Measurements from ENCODE around the gene LRIG1.

LRIG1 gene

GRCh38 chr3:66402596-66403290 lies 98.1 kb downstream of the LRIG1 start:
- TF ChIP-seq ZNF341 (tag by site-specific recombination; IDR thresholded peaks at IDR 0.05; ENCODE audit: low read depth) (peak; percentile 33; the same call in 1 of the 2 replicates), ZBTB20 (tag by site-specific recombination; IDR thresholded peaks at IDR 0.05) (no peak)
- Histone ChIP-seq H3K9me3 (ENCODE audit: control insufficient read depth, insufficient read depth, low read depth, low read length) (no peaks in the 10 kb centered on the region), H3K27ac (ENCODE audit: extremely low read depth, low read depth, low read length) (no peak overlapping the region), H3K36me3 (ENCODE audit: control insufficient read depth in 2 of 2, insufficient read depth in 1 of 2, low read length in 2 of 2) (peaks cover 0 to 67% of the 10 kb centered on the region in 2 experiments; a peak in 1 of 3 replicates), H3K4me1 (ENCODE audit: control insufficient read depth, insufficient read depth, low read length) (no peaks in the 10 kb centered on the region), H3K4me3 (ENCODE audit: low read depth, low read length) (no peak overlapping the region)
- ChIA-PET POLR2A (no interaction called here), CTCF (interaction anchor here (0.6 to 0.7 kb wide), 2 partner anchors 90 to 415 kb away, joined by 3 read pairs; no protein-coding TSS in a partner anchor)

- Histone ChIP-seq H3K4me3 (ENCODE audit: low read depth, low read length) (no peak overlapping the region), H3K27ac (ENCODE audit: extremely low read depth, low read depth, low read length) (no peak overlapping the region), H3K9me3 (ENCODE audit: control insufficient read depth, insufficient read depth, low read depth, low read length) (no peaks in the 10 kb centered on the region), H3K4me1 (ENCODE audit: control insufficient read depth, insufficient read depth, low read length) (no peaks in the 10 kb centered on the region), H3K36me3 (ENCODE audit: control insufficient read depth in 2 of 2, insufficient read depth in 1 of 2, low read length in 2 of 2) (peaks cover 0 to 69% of the 10 kb centered on the region in 2 experiments; a peak in 1 of 3 replicates)
- CTCF ChIA-PET: interaction anchor here (0.6 to 0.9 kb wide), 3 partner anchors 24 to 416 kb away, joined by 3 read pairs; no protein-coding TSS in a partner anchor
- POLR2A ChIA-PET: no interaction called here
- TF ChIP-seq HIC1 (tag by site-specific recombination; IDR thresholded peaks at IDR 0.05): no peak
- no peak for TF ChIP-seq ZNF560 (tag by site-specific recombination; IDR thresholded peaks at IDR 0.05; ENCODE audit: borderline replicate concordance)
- TF ChIP-seq ZNF792 (tag by site-specific recombination; IDR thresholded peaks at IDR 0.05): no peak
- TF ChIP-seq ZNF510 (tag by site-specific recombination; IDR thresholded peaks at IDR 0.05; ENCODE audit: insufficient replicate concordance): no peak
- TF ChIP-seq BCL11A (tag by site-specific recombination; IDR thresholded peaks at IDR 0.05; ENCODE audit: low read depth): no peak
- no peak for TF ChIP-seq ZBTB7A (tag by site-specific recombination; IDR thresholded peaks at IDR 0.05; ENCODE audit: low read depth)
- no peak for TF ChIP-seq CTCF (tag by site-specific recombination; IDR thresholded peaks at IDR 0.05)
- TF ChIP-seq, protein P1, sequence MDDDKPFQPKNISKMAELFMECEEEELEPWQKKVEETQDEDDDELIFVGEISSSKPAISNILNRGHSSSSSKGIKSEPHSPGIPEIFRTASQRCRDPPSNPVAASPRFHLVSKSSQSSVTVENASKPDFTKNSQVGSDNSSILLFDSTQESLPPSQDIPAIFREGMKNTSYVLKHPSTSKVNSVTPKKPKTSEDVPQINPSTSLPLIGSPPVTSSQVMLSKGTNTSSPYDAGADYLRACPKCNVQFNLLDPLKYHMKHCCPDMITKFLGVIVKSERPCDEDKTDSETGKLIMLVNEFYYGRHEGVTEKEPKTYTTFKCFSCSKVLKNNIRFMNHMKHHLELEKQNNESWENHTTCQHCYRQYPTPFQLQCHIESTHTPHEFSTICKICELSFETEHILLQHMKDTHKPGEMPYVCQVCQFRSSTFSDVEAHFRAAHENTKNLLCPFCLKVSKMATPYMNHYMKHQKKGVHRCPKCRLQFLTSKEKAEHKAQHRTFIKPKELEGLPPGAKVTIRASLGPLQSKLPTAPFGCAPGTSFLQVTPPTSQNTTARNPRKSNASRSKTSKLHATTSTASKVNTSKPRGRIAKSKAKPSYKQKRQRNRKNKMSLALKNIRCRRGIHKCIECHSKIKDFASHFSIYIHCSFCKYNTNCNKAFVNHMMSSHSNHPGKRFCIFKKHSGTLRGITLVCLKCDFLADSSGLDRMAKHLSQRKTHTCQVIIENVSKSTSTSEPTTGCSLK (tag by site-specific recombination; IDR thresholded peaks at IDR 0.05): no peak
- TF ChIP-seq, protein P2, sequence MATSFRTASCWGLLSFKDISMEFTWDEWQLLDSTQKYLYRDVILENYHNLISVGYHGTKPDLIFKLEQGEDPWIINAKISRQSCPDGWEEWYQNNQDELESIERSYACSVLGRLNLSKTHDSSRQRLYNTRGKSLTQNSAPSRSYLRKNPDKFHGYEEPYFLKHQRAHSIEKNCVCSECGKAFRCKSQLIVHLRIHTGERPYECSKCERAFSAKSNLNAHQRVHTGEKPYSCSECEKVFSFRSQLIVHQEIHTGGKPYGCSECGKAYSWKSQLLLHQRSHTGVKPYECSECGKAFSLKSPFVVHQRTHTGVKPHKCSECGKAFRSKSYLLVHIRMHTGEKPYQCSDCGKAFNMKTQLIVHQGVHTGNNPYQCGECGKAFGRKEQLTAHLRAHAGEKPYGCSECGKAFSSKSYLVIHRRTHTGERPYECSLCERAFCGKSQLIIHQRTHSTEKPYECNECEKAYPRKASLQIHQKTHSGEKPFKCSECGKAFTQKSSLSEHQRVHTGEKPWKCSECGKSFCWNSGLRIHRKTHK (tag by site-specific recombination; IDR thresholded peaks at IDR 0.05): no peak
- TF ChIP-seq, protein P3, sequence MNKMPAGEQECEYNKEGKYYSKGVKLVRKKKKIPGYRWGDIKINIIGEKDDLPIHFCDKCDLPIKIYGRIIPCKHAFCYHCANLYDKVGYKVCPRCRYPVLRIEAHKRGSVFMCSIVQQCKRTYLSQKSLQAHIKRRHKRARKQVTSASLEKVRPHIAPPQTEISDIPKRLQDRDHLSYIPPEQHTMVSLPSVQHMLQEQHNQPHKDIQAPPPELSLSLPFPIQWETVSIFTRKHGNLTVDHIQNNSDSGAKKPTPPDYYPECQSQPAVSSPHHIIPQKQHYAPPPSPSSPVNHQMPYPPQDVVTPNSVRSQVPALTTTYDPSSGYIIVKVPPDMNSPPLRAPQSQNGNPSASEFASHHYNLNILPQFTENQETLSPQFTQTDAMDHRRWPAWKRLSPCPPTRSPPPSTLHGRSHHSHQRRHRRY (tag by site-specific recombination; IDR thresholded peaks at IDR 0.05): no peak
- TF ChIP-seq ZNF404 (tag by site-specific recombination; IDR thresholded peaks at IDR 0.05): no peak
- TF ChIP-seq ZBTB6 (tag by site-specific recombination; IDR thresholded peaks at IDR 0.05): no peak
- no peak for TF ChIP-seq OSR2 (tag by site-specific recombination; IDR thresholded peaks at IDR 0.05)
- no peak for TF ChIP-seq ZNF610 (tag by site-specific recombination; IDR thresholded peaks at IDR 0.05; ENCODE audit: borderline replicate concordance)
- TF ChIP-seq ZNF202 (tag by site-specific recombination; IDR thresholded peaks at IDR 0.05; ENCODE audit: borderline replicate concordance): no peak
- no peak for TF ChIP-seq ZNF707 (tag by site-specific recombination; IDR thresholded peaks at IDR 0.05)
- TF ChIP-seq ZNF239 (tag by site-specific recombination; IDR thresholded peaks at IDR 0.05): no peak
Observed at GRCh38 chr3:66401675-66402491, 98.9 kb downstream of the LRIG1 start.
